ENCODE data around the gene GDF15.

- no peak for TF ChIP-seq CTCF (IDR thresholded peaks at IDR 0.05; ENCODE audit: borderline replicate concordance, extremely low read depth, low read length, poor library complexity, severe bottlenecking)
- TF ChIP-seq EZH2 (IDR thresholded peaks at IDR 0.05; ENCODE audit: borderline replicate concordance, low read depth, low read length, severe bottlenecking): no peak
Observed at GRCh38 chr19:18414504-18415177, 28.7 kb downstream of the GDF15 start.
